Mesodermal cell (in vitro differentiated cells): ENCODE results near the gene ZEB1.

Source experiments
- H3K27ac ChIP-seq: 2 replicates; pipeline ENCODE4 v1.7.0; 2013; ENCODE audit warnings: mild to moderate bottlenecking, low read depth, low read length, moderate library complexity; ENCODE audit not compliant: severe bottlenecking
- H3K36me3 ChIP-seq: 2 replicates; pipeline ENCODE4 v1.7.1; 2013; ENCODE audit warnings: mild to moderate bottlenecking, low read length, moderate library complexity; ENCODE audit not compliant: control insufficient read depth, insufficient read depth
- H3K4me1 ChIP-seq: one replicate; pipeline ENCODE4 v1.7.1; 2013; ENCODE audit warnings: mild to moderate bottlenecking, low read length; ENCODE audit not compliant: insufficient read depth, control insufficient read depth, poor library complexity, severe bottlenecking
- H3K4me3 ChIP-seq: 2 replicates; pipeline ENCODE4 v1.7.0; 2013; ENCODE audit warnings: low read length, control low read depth, mild to moderate bottlenecking; ENCODE audit not compliant: insufficient read depth, poor library complexity, severe bottlenecking; ENCODE audit errors: extremely low read depth
- H3K9me3 ChIP-seq: 2 replicates; pipeline ENCODE4 v1.7.1; 2013; ENCODE audit warnings: mild to moderate bottlenecking, low read length, moderate library complexity; ENCODE audit not compliant: control insufficient read depth
- WGBS, 2 experiments: methylation state at CpG; one replicate each; pipeline ENCODE4 v1.1.5; 2013; ENCODE audit warnings: missing lambda C conversion rate in 2 of 2; ENCODE audit not compliant: insufficient coverage in 2 of 2; 5-methylcytosine and 5-hydroxymethylcytosine counted together

The ZEB1 gene

GRCh38 chr10:31460242-31460641 is 141.2 kb downstream of the ZEB1 start:
- no peak overlapping the region for H3K4me3 ChIP-seq
- WGBS, 2 experiments, result 92% methylated on average over 2 of the region's 2 CpGs; no CpG with 5 or more reads in 1 of the 2 experiments

GRCh38 chr10:31464552-31464951 is 145.5 kb downstream of the ZEB1 start:
- Histone ChIP-seq H3K4me1 (no peaks in the 10 kb centered on the region), H3K36me3 (peaks cover 41% of the 10 kb centered on the region), H3K4me3 (no peak overlapping the region), H3K27ac (no peak overlapping the region), H3K9me3 (peaks cover 16% of the 10 kb centered on the region)
- WGBS, 2 experiments, result no CpG with 5 or more reads among the region's 2 CpGs

More at GRCh38 chr10:31460242-31460641, 141.2 kb downstream of the ZEB1 start:
- Histone ChIP-seq H3K27ac (no peak overlapping the region), H3K36me3 (peaks cover 20% of the 10 kb centered on the region), H3K9me3 (peaks cover 13% of the 10 kb centered on the region), H3K4me1 (no peaks in the 10 kb centered on the region)

GRCh38 chr10:31466313-31466712 is 147.3 kb downstream of the ZEB1 start:
- Histone ChIP-seq H3K36me3 (peaks cover 41% of the 10 kb centered on the region), H3K9me3 (peaks cover 16% of the 10 kb centered on the region), H3K4me3 (no peak overlapping the region), H3K27ac (no peak overlapping the region), H3K4me1 (no peaks in the 10 kb centered on the region)
- no CpG with 5 or more reads among the region's 1 CpG for WGBS, 2 experiments

GRCh38 chr10:31467791-31468535 is 148.9 kb downstream of the ZEB1 start:
- Histone ChIP-seq H3K9me3 (peaks cover 16% of the 10 kb centered on the region), H3K4me1 (no peaks in the 10 kb centered on the region), H3K36me3 (peaks cover 33% of the 10 kb centered on the region), H3K4me3 (no peak overlapping the region), H3K27ac (no peak overlapping the region)
- 90 to 100% methylated on average over 3 to 4 of the region's 4 CpGs for WGBS, 2 experiments

GRCh38 chr10:31468536-31468859 is 149.5 kb downstream of the ZEB1 start:
- Histone ChIP-seq H3K4me1 (no peaks in the 10 kb centered on the region), H3K9me3 (peaks cover 12% of the 10 kb centered on the region), H3K36me3 (peaks cover 28% of the 10 kb centered on the region), H3K27ac (no peak overlapping the region), H3K4me3 (no peak overlapping the region)
- 80 to 100% methylated on average over 1 of the region's 2 CpGs for WGBS, 2 experiments

- no peaks in the 10 kb centered on the region for H3K9me3 ChIP-seq
- H3K36me3 ChIP-seq, result no peaks in the 10 kb centered on the region
- no peaks in the 10 kb centered on the region for H3K4me1 ChIP-seq
- no peak overlapping the region for H3K4me3 ChIP-seq
- no peak overlapping the region for H3K27ac ChIP-seq
These were observed 156.5 kb downstream of the ZEB1 start for GRCh38 chr10:31475519-31475918.

GRCh38 chr10:31476088-31476487 is 157.1 kb downstream of the ZEB1 start:
- Histone ChIP-seq H3K36me3 (no peaks in the 10 kb centered on the region), H3K9me3 (no peaks in the 10 kb centered on the region), H3K4me3 (no peak overlapping the region), H3K27ac (no peak overlapping the region), H3K4me1 (no peaks in the 10 kb centered on the region)

GRCh38 chr10:31477584-31477983 is 158.6 kb downstream of the ZEB1 start:
- Histone ChIP-seq H3K27ac (no peak overlapping the region), H3K36me3 (no peaks in the 10 kb centered on the region)
- WGBS, 2 experiments, result no CpG with 5 or more reads among the region's 1 CpG

GRCh38 chr10:31479752-31480151 is 160.7 kb downstream of the ZEB1 start:
- no peak overlapping the region for H3K27ac ChIP-seq
- no peaks in the 10 kb centered on the region for H3K36me3 ChIP-seq
- no peaks in the 10 kb centered on the region for H3K9me3 ChIP-seq
- H3K4me1 ChIP-seq, result no peaks in the 10 kb centered on the region
- H3K4me3 ChIP-seq, result no peak overlapping the region

More at GRCh38 chr10:31477584-31477983, 158.6 kb downstream of the ZEB1 start:
- Histone ChIP-seq H3K4me3 (no peak overlapping the region), H3K4me1 (no peaks in the 10 kb centered on the region), H3K9me3 (no peaks in the 10 kb centered on the region)

GRCh38 chr10:31483546-31483945 is 164.5 kb downstream of the ZEB1 start:
- Histone ChIP-seq H3K4me3 (no peak overlapping the region), H3K4me1 (no peaks in the 10 kb centered on the region), H3K27ac (no peak overlapping the region), H3K36me3 (no peaks in the 10 kb centered on the region), H3K9me3 (no peaks in the 10 kb centered on the region)
- no CpG with 5 or more reads among the region's 2 CpGs for WGBS, 2 experiments

GRCh38 chr10:31484431-31485135 is 165.6 kb downstream of the ZEB1 start:
- H3K4me1 ChIP-seq, result no peaks in the 10 kb centered on the region
- H3K9me3 ChIP-seq, result no peaks in the 10 kb centered on the region
- 100% methylated on average over 1 to 2 of the region's 4 CpGs for WGBS, 2 experiments

More at GRCh38 chr10:31484431-31485135, 165.6 kb downstream of the ZEB1 start:
- Histone ChIP-seq H3K4me3 (no peak overlapping the region), H3K36me3 (no peaks in the 10 kb centered on the region), H3K27ac (no peak overlapping the region)
